COLO668 (cell line): ENCODE measurements around the gene CMSS1.
"Not testable (repeated sequence)": the region's sequence is repeated elsewhere in the genome, so short reads cannot be mapped to it uniquely, and the experiment has no call there.

Experiments used
- DNase-seq: peaks from one replicate; lab custom pipeline; 2025; ENCODE audit not compliant: unreplicated experiment; lab: John Stamatoyannopoulos, UW

CMSS1 gene

GRCh38 chr3:100213891-100214573, 396.4 kb downstream of the CMSS1 start:
- DNase-seq, result no peak

- no peak for DNase-seq
Measured at GRCh38 chr3:100214574-100214964, 396.9 kb downstream of the CMSS1 start.

DNA sequence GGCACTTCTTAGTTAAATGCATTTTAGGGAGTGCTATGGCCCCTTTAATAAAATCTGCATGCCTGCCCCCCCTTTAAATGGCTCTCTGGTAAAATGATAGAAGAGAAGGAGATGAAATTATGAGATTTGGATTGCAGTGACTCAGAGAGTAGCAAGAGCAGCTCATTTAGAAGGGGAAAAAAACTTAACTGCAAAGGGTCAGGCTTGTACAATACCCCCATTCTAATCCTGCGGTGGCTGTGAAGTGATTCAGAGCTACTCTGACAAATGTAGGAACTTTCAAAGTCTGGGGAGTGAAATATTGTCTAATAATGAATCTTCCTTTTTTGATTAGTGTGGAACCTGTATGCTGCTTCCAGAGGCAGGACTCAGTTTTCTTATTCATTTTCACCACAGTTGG, 399.1 kb downstream of the CMSS1 start:
- no peak for DNase-seq

DNA sequence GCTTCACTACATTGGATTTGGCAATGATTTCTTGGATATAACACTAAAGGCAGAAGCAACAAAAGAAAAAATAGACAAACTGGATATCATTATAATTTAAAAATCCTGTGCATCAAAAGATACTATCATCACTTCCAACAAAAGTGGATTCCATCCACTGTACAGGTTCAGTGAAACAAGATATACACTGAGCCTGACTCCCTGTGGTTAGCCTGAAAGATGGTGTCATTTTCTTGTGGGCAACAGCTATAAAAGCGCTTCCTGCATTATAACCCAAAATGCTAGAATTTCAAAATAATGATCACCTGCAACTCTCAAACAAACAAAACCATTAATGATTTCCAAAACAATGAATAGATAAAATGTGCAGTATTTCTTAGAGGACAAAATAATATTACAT, 403.5 kb downstream of the CMSS1 start:
- DNase-seq, result no peak

DNA sequence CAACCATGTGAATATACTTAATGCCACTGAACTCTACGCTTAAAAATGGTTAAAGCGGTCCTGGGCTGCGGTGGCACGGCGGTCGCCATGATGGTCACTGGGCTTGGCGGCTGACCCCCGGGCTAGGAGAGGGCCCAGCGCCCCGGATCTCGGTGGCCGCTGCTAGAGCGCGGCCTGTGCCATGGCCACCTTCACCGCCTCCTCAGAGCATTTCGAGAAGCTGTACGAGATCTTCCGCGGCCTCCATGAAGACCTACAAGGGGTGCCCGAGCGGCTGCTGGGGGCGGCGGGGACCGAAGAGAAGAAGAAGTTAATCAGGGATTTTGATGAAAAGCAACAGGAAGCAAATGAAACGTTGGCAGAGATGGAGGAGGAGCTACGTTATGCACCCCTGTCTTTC, 407.5 kb downstream of the CMSS1 start:
- no peak for DNase-seq

- DNase-seq, result no peak
Measured at GRCh38 chr3:100225883-100226282, 408.2 kb downstream of the CMSS1 start.

- no peak for DNase-seq
Measured at GRCh38 chr3:100226712-100227429, 409.2 kb downstream of the CMSS1 start.

GRCh38 chr3:100227511-100227921, 409.9 kb downstream of the CMSS1 start:
- no peak for DNase-seq

DNA sequence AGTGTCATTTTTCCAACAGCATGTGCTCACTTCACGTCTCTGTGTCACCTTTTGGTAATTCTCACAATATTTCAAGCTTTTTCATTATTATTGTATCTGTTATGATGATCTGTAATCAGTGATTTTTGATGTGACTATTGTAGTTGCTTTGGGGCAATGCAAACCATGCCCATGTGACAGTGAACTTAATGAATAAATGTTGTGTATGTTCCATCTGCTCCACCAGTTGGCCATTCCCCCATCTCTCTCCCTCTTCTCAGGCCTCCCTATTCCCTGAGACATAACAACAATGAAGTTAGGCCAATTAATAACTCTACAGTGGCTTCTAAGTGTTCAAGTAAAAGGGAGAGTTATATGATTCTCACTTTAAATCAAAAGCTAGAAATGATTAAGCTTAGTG, 410.6 kb downstream of the CMSS1 start:
- no peak for DNase-seq

DNA sequence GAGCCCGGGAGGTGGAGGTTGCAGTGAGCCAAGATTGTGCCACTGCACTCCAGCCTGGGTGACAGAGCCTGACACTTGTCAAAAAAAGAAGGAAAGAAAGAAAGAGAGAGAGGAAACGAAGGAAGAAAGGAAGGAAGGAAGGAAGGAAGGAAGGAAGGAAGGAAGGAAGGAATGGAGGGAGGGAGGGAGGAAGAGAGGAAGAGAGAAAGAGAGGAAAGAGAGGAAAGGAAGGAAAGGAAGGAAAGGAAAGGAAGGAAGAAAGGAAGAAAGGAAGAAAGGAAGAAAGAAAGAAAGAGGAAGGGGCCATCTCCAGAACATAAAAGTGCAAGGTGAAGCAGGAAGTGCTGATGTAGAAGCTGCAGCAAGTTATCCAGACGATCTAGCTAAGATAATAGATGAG, 411.5 kb downstream of the CMSS1 start:
- DNase-seq, result not testable (repeated sequence)

DNA sequence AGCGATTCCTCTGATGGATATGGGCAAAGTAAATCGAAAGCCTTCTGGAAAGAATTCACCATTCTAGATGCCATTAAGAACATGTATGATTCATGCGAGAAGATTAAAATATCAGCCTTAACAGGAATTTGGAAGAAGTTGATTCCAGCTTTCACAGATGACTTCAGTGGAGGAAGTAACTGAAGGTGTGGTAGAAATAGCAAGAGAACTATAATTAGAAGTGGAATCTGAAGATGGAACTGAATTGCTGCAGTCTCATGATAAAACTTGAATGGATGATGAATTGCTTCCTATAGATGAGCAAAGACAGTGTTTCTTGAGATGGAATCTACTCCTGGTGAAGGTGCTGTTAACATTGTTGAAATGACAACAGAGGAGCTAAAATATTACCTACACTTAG, 413.0 kb downstream of the CMSS1 start:
- DNase-seq, result no peak
